BJ (cell line): ENCODE measurements around the gene SESN3. TPM values are rescaled to one million over a fixed set of nuclear protein-coding genes. Genes with fewer than 3 reads are reported as not detected.
A peak's percentile ranks its signal among the peaks of the same experiment; 100 is the strongest.
"Not testable (repeated sequence)": the region's sequence is repeated elsewhere in the genome, so short reads cannot be mapped to it uniquely, and the experiment has no call there.

Source experiments
- CTCF ChIA-PET: fragments of 350-600 bp; formaldehyde crosslinking; extraction: SDS; loops from one replicate; lab custom pipeline; 2021; ENCODE audit warnings: antibody characterized with exemption, inconsistent platforms; lab: Yijun Ruan, JAX
- POLR2A ChIA-PET: fragments of 300-600 bp; sonication (Branson Sonifier 250); formaldehyde crosslinking; extraction: SDS; loops from one replicate; lab custom pipeline; 2021; ENCODE audit warnings: antibody characterized with exemption; lab: Charles Lee
- DNase-seq: peaks from one replicate; pipeline ENCODE4 v3.0.0-alpha.2; 2011; ENCODE audit warnings: low read depth
- H3K27me3 ChIP-seq: 2 replicates; pipeline ENCODE4 v1.6.0; 2011; ENCODE audit warnings: low read length; ENCODE audit not compliant: control insufficient read depth, insufficient read depth
- H3K36me3 ChIP-seq: 2 replicates; pipeline ENCODE4 v1.5.1; 2011; ENCODE audit warnings: low read length; ENCODE audit not compliant: control insufficient read depth, insufficient read depth
- H3K4me3 ChIP-seq: 2 replicates; pipeline ENCODE4 v1.5.1; 2011; ENCODE audit warnings: low read depth, mild to moderate bottlenecking, control low read depth, low read length
- polyA plus RNA-seq: library from polyadenylated mRNA; depleted of rRNA; stranded (reverse); fragments of >200 nt; gene quantifications from 2 replicates; pipeline ENCODE4 v1.2.3, GENCODE V29; 2011
- TF ChIP-seq, protein P1 (sequence below): IDR thresholded peaks from 2 replicates; pipeline ENCODE4 v1.5.1; 2011; ENCODE audit warnings: low read depth, mild to moderate bottlenecking, control low read depth, inconsistent platforms, low read length, moderate library complexity; ENCODE audit not compliant: insufficient read depth

SESN3 gene
- polyA plus RNA-seq, 1 experiment = 0.31 TPM

DNA sequence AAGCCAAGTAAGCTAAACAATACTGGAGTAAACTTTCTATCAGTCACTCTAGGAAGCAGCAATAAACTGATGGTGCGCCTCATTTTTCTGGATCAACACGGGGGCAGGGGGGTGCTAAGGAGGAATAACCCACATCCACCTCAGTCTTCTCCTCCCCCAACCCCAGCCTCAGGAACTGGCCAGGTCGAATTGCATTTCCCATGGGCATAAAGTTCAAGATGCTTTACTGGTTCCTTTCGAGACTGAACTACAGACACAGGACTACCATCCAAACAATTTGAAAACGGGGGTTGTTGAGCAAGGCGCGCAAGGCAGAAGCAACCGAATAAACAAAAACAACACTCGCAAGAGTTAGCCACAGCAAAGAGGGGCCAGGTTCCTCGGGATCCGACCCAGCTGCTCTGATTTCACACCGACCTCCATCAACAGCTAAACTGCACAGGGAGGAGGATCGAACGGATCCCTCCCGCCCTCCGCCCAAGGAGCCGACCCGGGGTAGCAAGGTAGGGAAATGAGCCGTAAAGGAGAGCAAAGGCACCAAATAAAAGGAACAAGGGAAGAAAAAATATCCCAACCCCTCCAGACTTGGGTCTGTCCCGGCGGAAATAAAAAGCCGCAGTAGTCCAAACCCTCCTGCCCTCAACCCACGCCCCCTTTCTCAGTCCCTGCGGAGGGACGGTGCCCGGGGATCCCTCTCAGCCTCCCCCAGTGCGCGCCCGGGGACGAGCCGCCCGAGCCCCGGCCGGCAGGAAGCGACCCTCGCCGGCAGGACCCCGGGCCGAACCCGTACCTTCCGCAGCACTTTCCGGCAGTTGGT is 801 bp downstream of the SESN3 start:
- Histone ChIP-seq H3K4me3 (peak overlapping the region; percentile 52), H3K27me3 (peaks cover 14% of the 10 kb centered on the region), H3K36me3 (no peaks in the 10 kb centered on the region)
- POLR2A ChIA-PET = interaction anchor here (0.6 kb wide), 1 partner anchor 140 kb away, joined by 3 read pairs; no protein-coding TSS in a partner anchor
- TF ChIP-seq, protein P1, sequence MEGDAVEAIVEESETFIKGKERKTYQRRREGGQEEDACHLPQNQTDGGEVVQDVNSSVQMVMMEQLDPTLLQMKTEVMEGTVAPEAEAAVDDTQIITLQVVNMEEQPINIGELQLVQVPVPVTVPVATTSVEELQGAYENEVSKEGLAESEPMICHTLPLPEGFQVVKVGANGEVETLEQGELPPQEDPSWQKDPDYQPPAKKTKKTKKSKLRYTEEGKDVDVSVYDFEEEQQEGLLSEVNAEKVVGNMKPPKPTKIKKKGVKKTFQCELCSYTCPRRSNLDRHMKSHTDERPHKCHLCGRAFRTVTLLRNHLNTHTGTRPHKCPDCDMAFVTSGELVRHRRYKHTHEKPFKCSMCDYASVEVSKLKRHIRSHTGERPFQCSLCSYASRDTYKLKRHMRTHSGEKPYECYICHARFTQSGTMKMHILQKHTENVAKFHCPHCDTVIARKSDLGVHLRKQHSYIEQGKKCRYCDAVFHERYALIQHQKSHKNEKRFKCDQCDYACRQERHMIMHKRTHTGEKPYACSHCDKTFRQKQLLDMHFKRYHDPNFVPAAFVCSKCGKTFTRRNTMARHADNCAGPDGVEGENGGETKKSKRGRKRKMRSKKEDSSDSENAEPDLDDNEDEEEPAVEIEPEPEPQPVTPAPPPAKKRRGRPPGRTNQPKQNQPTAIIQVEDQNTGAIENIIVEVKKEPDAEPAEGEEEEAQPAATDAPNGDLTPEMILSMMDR = no peak
- DNase-seq = no peak
- CTCF ChIA-PET = interaction anchor here (0.8 to 1.6 kb wide), 3 partner anchors 475 to 939 kb away, joined by 3 to 8 read pairs (median 7); no protein-coding TSS in a partner anchor

DNA sequence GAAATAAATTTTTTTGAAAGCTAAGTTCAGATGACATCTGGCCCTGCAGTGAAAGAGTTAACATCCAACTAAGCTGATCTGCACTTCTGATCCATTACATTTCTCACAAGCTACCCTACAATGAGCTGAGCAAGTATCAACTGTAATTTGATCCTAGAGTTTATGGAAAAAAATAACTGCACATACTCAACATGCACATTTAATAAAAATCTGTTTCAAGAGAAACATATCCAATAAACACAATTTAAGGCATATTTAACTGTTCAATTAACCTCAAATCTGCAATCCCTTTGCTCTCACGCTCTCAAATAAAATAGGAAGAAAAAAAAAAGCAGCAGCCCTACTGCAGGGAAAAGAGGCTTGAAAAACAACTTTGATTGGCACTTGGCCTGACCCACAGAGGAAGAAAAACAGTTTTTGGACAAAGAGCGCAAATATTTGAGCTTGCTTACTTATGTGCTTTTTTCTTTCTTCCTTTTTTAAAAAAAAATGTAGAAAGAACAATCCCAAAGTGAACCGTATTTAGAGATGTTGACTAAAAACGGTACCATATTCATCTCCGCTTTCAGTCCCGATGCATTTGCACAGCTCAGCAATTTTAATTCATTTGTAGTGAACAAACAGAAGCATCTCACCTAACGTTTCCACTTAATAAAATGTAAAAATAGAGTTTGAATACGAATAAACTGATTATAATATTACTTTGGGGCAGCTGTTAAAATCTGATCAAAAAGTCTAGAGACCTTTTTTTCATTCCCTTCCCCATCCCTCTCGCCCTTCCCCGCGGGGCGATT is 1.6 kb downstream of the SESN3 start:
- no peak overlapping the region for H3K4me3 ChIP-seq
- no peak for DNase-seq
- no peaks in the 10 kb centered on the region for H3K36me3 ChIP-seq
- TF ChIP-seq, protein P1 = no peak
- POLR2A ChIA-PET = interaction anchor here (0.6 kb wide), 1 partner anchor 139 kb away, joined by 3 read pairs; no protein-coding TSS in a partner anchor
- CTCF ChIA-PET = interaction anchor here (0.8 to 1.6 kb wide), 2 partner anchors 476 to 939 kb away, joined by 3 to 8 read pairs; no protein-coding TSS in a partner anchor
- peaks cover 14% of the 10 kb centered on the region for H3K27me3 ChIP-seq

DNA sequence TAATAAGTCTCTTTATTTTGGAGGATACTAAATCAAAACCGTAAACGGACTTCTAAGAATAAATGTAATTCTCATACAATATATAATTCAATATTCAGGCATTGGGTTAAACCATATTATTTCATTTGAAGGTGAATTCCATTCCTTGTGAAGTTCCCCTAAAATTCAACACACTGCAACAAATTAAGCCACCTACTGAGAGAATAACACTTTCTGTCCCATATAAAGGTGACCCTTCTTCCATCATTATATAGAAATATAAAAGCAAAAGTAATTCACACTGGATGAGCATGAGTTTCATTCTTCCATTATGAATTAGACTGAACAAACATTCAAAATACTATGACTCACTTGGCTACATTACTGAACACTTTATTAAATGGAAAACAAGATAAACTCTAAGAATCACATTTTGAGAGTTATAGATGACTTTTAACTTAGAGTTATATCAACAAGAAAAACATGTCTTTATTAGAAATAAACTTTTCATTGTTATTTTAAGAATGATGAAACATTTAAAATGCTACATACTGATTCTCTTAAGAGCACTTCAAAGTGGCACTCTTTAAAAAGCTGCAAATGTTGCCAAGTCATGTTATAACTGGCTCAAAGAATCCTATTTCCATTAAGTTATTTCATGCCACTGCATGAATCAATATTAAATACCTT is 2.8 kb downstream of the SESN3 start:
- Histone ChIP-seq H3K36me3 (no peaks in the 10 kb centered on the region), H3K27me3 (peaks cover 14% of the 10 kb centered on the region), H3K4me3 (no peak overlapping the region)
- ChIA-PET POLR2A (no interaction called here), CTCF (interaction anchor here (1.6 kb wide), 1 partner anchor 477 kb away, joined by 8 read pairs; no protein-coding TSS in a partner anchor)
- TF ChIP-seq, protein P1 = no peak
- DNase-seq = no peak

DNA sequence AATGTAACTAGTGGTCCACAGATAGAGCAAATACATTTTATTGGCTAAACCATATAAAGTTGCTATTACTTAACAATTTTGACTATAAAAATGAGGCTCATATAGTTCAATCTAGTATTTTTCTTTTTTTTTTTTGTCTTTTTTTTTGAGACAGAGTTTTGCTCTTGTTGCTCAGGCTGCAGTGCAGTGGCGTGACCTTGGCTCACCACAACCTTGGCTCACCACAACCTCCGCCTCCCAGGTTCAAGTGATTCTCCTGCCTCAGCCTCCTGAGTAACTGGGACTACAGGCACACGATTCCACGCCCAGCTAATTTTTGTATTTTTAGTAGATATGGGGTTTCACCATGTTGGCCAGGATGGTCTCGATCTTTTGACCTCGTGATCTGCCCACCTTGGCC is 3.9 kb downstream of the SESN3 start:
- H3K27me3 ChIP-seq, H3K4me3 ChIP-seq, DNase-seq, CTCF ChIA-PET, POLR2A ChIA-PET, H3K36me3 ChIP-seq: not testable (repeated sequence)

DNA sequence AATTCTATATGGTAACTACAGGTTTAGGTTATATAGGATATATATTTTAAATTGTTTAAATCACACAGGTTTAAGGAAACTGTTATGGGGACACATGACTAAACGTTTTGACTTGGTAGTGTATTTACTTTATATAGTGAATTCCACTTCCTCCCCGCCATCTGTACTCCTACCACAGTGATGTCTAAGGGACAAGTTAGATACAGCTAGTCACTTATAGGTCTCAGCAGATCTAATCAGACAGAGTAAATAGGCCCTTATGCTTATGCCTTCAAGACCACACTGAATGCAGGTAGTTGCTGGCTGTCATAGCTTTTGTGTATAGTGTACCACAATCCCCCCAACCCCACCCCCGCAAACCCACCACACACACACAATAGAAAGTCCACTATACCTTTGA is 8.2 kb downstream of the SESN3 start:
- no peak for DNase-seq
- Histone ChIP-seq H3K36me3 (no peaks in the 10 kb centered on the region), H3K27me3 (no peaks in the 10 kb centered on the region), H3K4me3 (no peak overlapping the region)
- TF ChIP-seq, protein P1 = no peak
- CTCF ChIA-PET = no interaction called here
- POLR2A ChIA-PET = no interaction called here
